Spinal cord (tissue), 10 donors: ENCODE data around the gene PI4KA. TPM values are rescaled to one million over a fixed set of nuclear protein-coding genes. Genes with fewer than 3 reads are reported as not detected.
"Not testable (repeated sequence)": the region's sequence is repeated elsewhere in the genome, so short reads cannot be mapped to it uniquely, and the experiment has no call there.

Experiments used
- DNase-seq, 6 donors: peaks; one replicate each; pipeline versions ENCODE4 v3.0.0 to v3.0.0-alpha.2; 2013 to 2015; ENCODE audit warnings: low spot score in 6 of 6, low read depth in 4 of 6
- H3K27ac ChIP-seq: one replicate; pipeline ENCODE4 v1.5.1; 2013; ENCODE audit warnings: low read depth, low read length, control low read depth
- H3K27me3 ChIP-seq: one replicate; pipeline ENCODE4 v1.6.1; 2013; ENCODE audit warnings: low read length; ENCODE audit not compliant: control insufficient read depth, insufficient read depth
- H3K36me3 ChIP-seq: one replicate; pipeline ENCODE4 v1.6.1; 2013; ENCODE audit warnings: low read length; ENCODE audit not compliant: control insufficient read depth, insufficient read depth
- H3K4me1 ChIP-seq: one replicate; pipeline ENCODE4 v1.6.1; 2013; ENCODE audit warnings: low read length; ENCODE audit not compliant: control insufficient read depth, insufficient read depth
- H3K4me3 ChIP-seq: one replicate; pipeline ENCODE4 v1.5.1; 2013; ENCODE audit warnings: low read depth, low read length, control low read depth
- H3K9me3 ChIP-seq: one replicate; pipeline ENCODE4 v1.6.1; 2013; ENCODE audit warnings: low read length; ENCODE audit not compliant: control insufficient read depth, insufficient read depth
- WGBS: methylation state at CpG from one replicate; pipeline ENCODE4 v1.1.5; 2013; ENCODE audit warnings: missing lambda C conversion rate; ENCODE audit not compliant: insufficient coverage; 5-methylcytosine and 5-hydroxymethylcytosine counted together
- polyA plus RNA-seq, 2 donors: library from polyadenylated mRNA; unstranded; fragments of 120-200 nt; gene quantifications; one replicate each; pipeline ENCODE4 v1.2.1, GENCODE V29; 2013; ENCODE audit not compliant: insufficient read length in 2 of 2
- total RNA-seq, 2 donors: library from RNA; depleted of rRNA in 1 of 2; stranded (reverse); fragments of 120-200 nt in 1 of 2; fragments of >200 nt in 1 of 2; gene quantifications; one replicate each; pipeline versions ENCODE4 v1.2.3 to v1.2.4, GENCODE V29; 2013 to 2014
- donor health status: healthy.

PI4KA gene
- total and polyA plus RNA-seq, 4 donors: 57.6 to 136 (median 89.5) TPM

GRCh38 chr22:20724676-20725454 lies 133.7 kb downstream of the PI4KA start:
- DNase-seq: no peak
- Histone ChIP-seq H3K36me3 (peaks cover 62% of the 10 kb centered on the region), H3K4me1 (no peaks in the 10 kb centered on the region), H3K9me3 (no peaks in the 10 kb centered on the region), H3K27ac (no peak overlapping the region), H3K4me3 (no peak overlapping the region), H3K27me3 (no peaks in the 10 kb centered on the region)
- 95% methylated on average over 7 of the region's 9 CpGs for WGBS

- Histone ChIP-seq H3K27me3 (no peaks in the 10 kb centered on the region), H3K9me3 (no peaks in the 10 kb centered on the region), H3K4me1 (peaks cover 4% of the 10 kb centered on the region), H3K27ac (no peak overlapping the region), H3K4me3 (no peak overlapping the region), H3K36me3 (peaks cover 44% of the 10 kb centered on the region)
- WGBS: 93% methylated on average over 3 of the region's 13 CpGs
- no peak for DNase-seq
These were observed 137.0 kb downstream of the PI4KA start for GRCh38 chr22:20721409-20722218.

- H3K9me3 ChIP-seq: no peaks in the 10 kb centered on the region
- 100% methylated on average over 11 of the region's 13 CpGs for WGBS
- no peak overlapping the region for H3K27ac ChIP-seq
- no peak overlapping the region for H3K4me3 ChIP-seq
- DNase-seq: no peak
- H3K36me3 ChIP-seq: peaks cover 38% of the 10 kb centered on the region
- H3K4me1 ChIP-seq: peaks cover 4% of the 10 kb centered on the region
- no peaks in the 10 kb centered on the region for H3K27me3 ChIP-seq
These were observed 137.8 kb downstream of the PI4KA start for GRCh38 chr22:20720692-20721408.

- H3K27ac ChIP-seq: not testable (repeated sequence)
- H3K36me3 ChIP-seq: peaks cover 34% of the 10 kb centered on the region
These were observed 139.9 kb downstream of the PI4KA start for GRCh38 chr22:20718727-20719126.

GRCh38 chr22:20717981-20718380 lies 140.6 kb downstream of the PI4KA start:
- not testable (repeated sequence) for H3K4me1 ChIP-seq, H3K27me3 ChIP-seq, H3K27ac ChIP-seq, H3K9me3 ChIP-seq, H3K4me3 ChIP-seq, DNase-seq
- peaks cover 36% of the 10 kb centered on the region for H3K36me3 ChIP-seq
- WGBS: 67% methylated on average over 5 of the region's 7 CpGs

More at GRCh38 chr22:20718727-20719126, 139.9 kb downstream of the PI4KA start:
- DNase-seq: peak in 1 of 6 donors; percentile 2
- not testable (repeated sequence) for H3K4me1 ChIP-seq, H3K9me3 ChIP-seq, H3K27me3 ChIP-seq, H3K4me3 ChIP-seq
- WGBS: 85% methylated on average over 7 of the region's 13 CpGs

- H3K9me3 ChIP-seq, H3K27me3 ChIP-seq, DNase-seq, H3K4me1 ChIP-seq, H3K27ac ChIP-seq, H3K4me3 ChIP-seq: not testable (repeated sequence)
- 97% methylated on average over 5 of the region's 17 CpGs for WGBS
- peaks cover 41% of the 10 kb centered on the region for H3K36me3 ChIP-seq
These were observed 141.3 kb downstream of the PI4KA start for GRCh38 chr22:20717213-20717866.

GRCh38 chr22:20713116-20713515 lies 145.5 kb downstream of the PI4KA start:
- not testable (repeated sequence) for DNase-seq, H3K9me3 ChIP-seq, H3K4me1 ChIP-seq, H3K4me3 ChIP-seq, H3K27me3 ChIP-seq, H3K27ac ChIP-seq
- WGBS: 97% methylated on average over 7 of the region's 13 CpGs
- H3K36me3 ChIP-seq: peaks cover 65% of the 10 kb centered on the region

GRCh38 chr22:20709966-20710365 lies 148.6 kb downstream of the PI4KA start:
- not testable (repeated sequence) for H3K27ac ChIP-seq, H3K27me3 ChIP-seq, H3K4me1 ChIP-seq, H3K4me3 ChIP-seq, H3K9me3 ChIP-seq, DNase-seq
- 95% methylated on average over 10 of the region's 11 CpGs for WGBS
- peaks cover 54% of the 10 kb centered on the region for H3K36me3 ChIP-seq

- H3K4me3 ChIP-seq, H3K4me1 ChIP-seq, H3K27ac ChIP-seq, DNase-seq, H3K27me3 ChIP-seq, H3K9me3 ChIP-seq: not testable (repeated sequence)
- H3K36me3 ChIP-seq: peaks cover 41% of the 10 kb centered on the region
- WGBS: 98% methylated on average over 7 of the region's 11 CpGs
These were observed 151.0 kb downstream of the PI4KA start for GRCh38 chr22:20707549-20708118.
